ENCODE data around the gene TRDN. TPM values are rescaled to one million over a fixed set of nuclear protein-coding genes. Genes with fewer than 3 reads are reported as not detected.

The TRDN gene
- total RNA-seq, 3 donors from 2014 or later (not counting 1 experiment from before 2014, with no cell fraction given), result not detected

GRCh38 chr6:123629258-123629941, 7.3 kb downstream of the TRDN start:
- DNase-seq, result no peak
- peaks cover 2 to 7% of the 10 kb centered on the region in 2 donors for H3K9me3 Mint-ChIP-seq
- WGBS (ENCODE audit: insufficient coverage), result 40% methylated on average over 1 of the region's 3 CpGs

DNA sequence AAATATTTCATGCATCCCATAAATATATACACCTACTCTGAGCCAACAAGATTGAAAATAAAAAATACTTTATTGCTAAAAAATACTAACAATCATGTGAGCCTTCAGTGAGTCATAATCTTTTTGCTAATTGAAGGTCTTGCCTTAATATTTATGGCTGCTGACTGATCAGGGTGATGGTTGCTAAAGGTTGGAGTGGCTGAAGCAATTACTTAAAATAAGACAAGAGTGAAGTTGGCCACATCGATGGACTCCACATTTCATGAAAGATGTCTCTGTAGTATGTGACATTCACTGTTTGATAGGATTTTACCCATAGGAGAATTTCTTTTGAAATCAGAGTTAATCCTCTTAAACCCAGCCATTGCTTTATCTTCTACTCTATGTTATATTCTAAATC, 11.1 kb downstream of the TRDN start:
- Histone ChIP-seq H3K27ac (ENCODE audit: low read length) (no peak overlapping the region), H3K36me3 (ENCODE audit: control insufficient read depth, insufficient read depth, low read length) (no peaks in the 10 kb centered on the region), H3K27me3 (ENCODE audit: control insufficient read depth, insufficient read depth, low read length) (no peaks in the 10 kb centered on the region), H3K4me1 (ENCODE audit: control insufficient read depth, insufficient read depth, low read length) (no peaks in the 10 kb centered on the region), H3K9me3 (ENCODE audit: control insufficient read depth, insufficient read depth, low read length) (no peaks in the 10 kb centered on the region), H3K4me3 (ENCODE audit: low read length) (no peak overlapping the region)
- ATAC-seq (no peak), DNase-seq (no peak)
- Mint-ChIP-seq H3K4me1 (no peaks in the 10 kb centered on the region), H3K27ac (no peak overlapping the region), H3K4me3 (no peak overlapping the region), H3K36me3 (no peaks in the 10 kb centered on the region), H3K27me3 (ENCODE audit: low read depth in 2 of 2) (no peaks in the 10 kb centered on the region), H3K9me3 (peaks cover 2 to 12% of the 10 kb centered on the region in 2 donors)
- TF ChIP-seq, protein P1, sequence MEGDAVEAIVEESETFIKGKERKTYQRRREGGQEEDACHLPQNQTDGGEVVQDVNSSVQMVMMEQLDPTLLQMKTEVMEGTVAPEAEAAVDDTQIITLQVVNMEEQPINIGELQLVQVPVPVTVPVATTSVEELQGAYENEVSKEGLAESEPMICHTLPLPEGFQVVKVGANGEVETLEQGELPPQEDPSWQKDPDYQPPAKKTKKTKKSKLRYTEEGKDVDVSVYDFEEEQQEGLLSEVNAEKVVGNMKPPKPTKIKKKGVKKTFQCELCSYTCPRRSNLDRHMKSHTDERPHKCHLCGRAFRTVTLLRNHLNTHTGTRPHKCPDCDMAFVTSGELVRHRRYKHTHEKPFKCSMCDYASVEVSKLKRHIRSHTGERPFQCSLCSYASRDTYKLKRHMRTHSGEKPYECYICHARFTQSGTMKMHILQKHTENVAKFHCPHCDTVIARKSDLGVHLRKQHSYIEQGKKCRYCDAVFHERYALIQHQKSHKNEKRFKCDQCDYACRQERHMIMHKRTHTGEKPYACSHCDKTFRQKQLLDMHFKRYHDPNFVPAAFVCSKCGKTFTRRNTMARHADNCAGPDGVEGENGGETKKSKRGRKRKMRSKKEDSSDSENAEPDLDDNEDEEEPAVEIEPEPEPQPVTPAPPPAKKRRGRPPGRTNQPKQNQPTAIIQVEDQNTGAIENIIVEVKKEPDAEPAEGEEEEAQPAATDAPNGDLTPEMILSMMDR (IDR thresholded peaks at IDR 0.05), result no peak
- intact Hi-C loops (cut with micrococcal nuclease), result no loop called here
- 86% methylated on average over 1 of the region's 1 CpG for WGBS (ENCODE audit: insufficient coverage)

More at GRCh38 chr6:123629258-123629941, 7.3 kb downstream of the TRDN start:
- Histone ChIP-seq H3K4me1 (ENCODE audit: control insufficient read depth, insufficient read depth, low read length) (no peaks in the 10 kb centered on the region), H3K9me3 (ENCODE audit: control insufficient read depth, insufficient read depth, low read length) (no peaks in the 10 kb centered on the region), H3K4me3 (ENCODE audit: low read length) (no peak overlapping the region), H3K36me3 (ENCODE audit: control insufficient read depth, insufficient read depth, low read length) (no peaks in the 10 kb centered on the region), H3K27me3 (ENCODE audit: control insufficient read depth, insufficient read depth, low read length) (no peaks in the 10 kb centered on the region), H3K27ac (ENCODE audit: low read length) (no peak overlapping the region)
- H3K27me3 Mint-ChIP-seq (ENCODE audit: low read depth in 2 of 2), result no peaks in the 10 kb centered on the region
- H3K36me3 Mint-ChIP-seq, result no peaks in the 10 kb centered on the region
- H3K27ac Mint-ChIP-seq, result no peak overlapping the region
- H3K4me3 Mint-ChIP-seq, result no peak overlapping the region
- intact Hi-C loops (cut with micrococcal nuclease), result no loop called here
- no peaks in the 10 kb centered on the region for H3K4me1 Mint-ChIP-seq
- TF ChIP-seq, protein P1 (IDR thresholded peaks at IDR 0.05), result no peak
- no peak for ATAC-seq

DNA sequence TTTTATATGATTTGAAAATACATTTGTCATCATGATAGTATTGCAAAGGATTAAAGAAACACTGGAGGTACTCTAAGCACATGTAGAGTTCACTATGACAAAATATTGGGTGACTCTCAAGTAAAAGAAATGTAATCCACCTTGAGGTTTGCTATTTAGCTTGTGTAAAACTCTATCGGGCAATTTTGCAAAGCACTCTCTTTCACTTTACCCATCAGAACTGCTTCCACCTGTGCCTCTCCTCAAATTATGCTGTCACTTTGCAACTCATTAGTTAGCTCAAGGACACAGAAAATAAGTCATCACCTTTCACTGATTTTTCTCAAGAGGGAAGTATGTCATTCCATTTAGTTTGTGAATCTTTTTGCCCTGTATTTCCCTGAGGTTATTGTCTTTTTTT, 14.0 kb downstream of the TRDN start:
- WGBS (ENCODE audit: insufficient coverage), result 89% methylated on average over 1 of the region's 1 CpG
- Histone ChIP-seq H3K4me3 (ENCODE audit: low read length) (no peak overlapping the region), H3K36me3 (ENCODE audit: control insufficient read depth, insufficient read depth, low read length) (no peaks in the 10 kb centered on the region), H3K27ac (ENCODE audit: low read length) (no peak overlapping the region), H3K27me3 (ENCODE audit: control insufficient read depth, insufficient read depth, low read length) (no peaks in the 10 kb centered on the region), H3K4me1 (ENCODE audit: control insufficient read depth, insufficient read depth, low read length) (no peaks in the 10 kb centered on the region), H3K9me3 (ENCODE audit: control insufficient read depth, insufficient read depth, low read length) (no peaks in the 10 kb centered on the region)
- Mint-ChIP-seq H3K9me3 (peaks cover 4 to 21% of the 10 kb centered on the region in 2 donors), H3K4me3 (no peak overlapping the region), H3K4me1 (no peaks in the 10 kb centered on the region), H3K27me3 (ENCODE audit: low read depth in 2 of 2) (no peaks in the 10 kb centered on the region), H3K27ac (no peak overlapping the region), H3K36me3 (no peaks in the 10 kb centered on the region)
- DNase-seq (no peak), ATAC-seq (no peak)
- TF ChIP-seq, protein P1 (IDR thresholded peaks at IDR 0.05), result no peak
- intact Hi-C loops (cut with micrococcal nuclease), result no loop called here

GRCh38 chr6:123619156-123619555, 17.6 kb downstream of the TRDN start:
- no peaks in the 10 kb centered on the region for H3K4me1 ChIP-seq (ENCODE audit: control insufficient read depth, insufficient read depth, low read length)
- TF ChIP-seq, protein P1 (IDR thresholded peaks at IDR 0.05), result no peak
- H3K9me3 ChIP-seq (ENCODE audit: control insufficient read depth, insufficient read depth, low read length), result no peaks in the 10 kb centered on the region
- no peaks in the 10 kb centered on the region for H3K4me1 Mint-ChIP-seq
- no peak overlapping the region for H3K27ac ChIP-seq (ENCODE audit: low read length)
- no peak overlapping the region for H3K4me3 ChIP-seq (ENCODE audit: low read length)
- H3K36me3 Mint-ChIP-seq, result no peaks in the 10 kb centered on the region
- intact Hi-C loops (cut with micrococcal nuclease), result no loop called here
- H3K36me3 ChIP-seq (ENCODE audit: control insufficient read depth, insufficient read depth, low read length), result no peaks in the 10 kb centered on the region
- ATAC-seq, result no peak
- no peak for DNase-seq
- peaks cover 4 to 17% of the 10 kb centered on the region in 2 donors for H3K9me3 Mint-ChIP-seq
- H3K27me3 ChIP-seq (ENCODE audit: control insufficient read depth, insufficient read depth, low read length), result no peaks in the 10 kb centered on the region
- no peaks in the 10 kb centered on the region for H3K27me3 Mint-ChIP-seq (ENCODE audit: low read depth in 2 of 2)
- H3K4me3 Mint-ChIP-seq, result no peak overlapping the region
- no peak overlapping the region for H3K27ac Mint-ChIP-seq

Data from natural killer cell (primary cell).